ENCODE results near the gene CDKN2D.

- TF ChIP-seq CTCF (IDR thresholded peaks at IDR 0.05; ENCODE audit: insufficient read depth, low read depth, low read length) (no peak), EZH2 (IDR thresholded peaks at IDR 0.05; ENCODE audit: insufficient read depth, low read length) (no peak)
These were observed 50.9 kb downstream of the CDKN2D start for GRCh38 chr19:10517760-10518443.
